HepG2 (cell line): Measurements from ENCODE around the gene MED9.

Experiments
- CTCF ChIP-seq: sonication (generic); formaldehyde crosslinking; IDR thresholded peaks from 2 replicates; pipeline ENCODE4 v1.5.0; 2020; ENCODE audit warnings: mild to moderate bottlenecking, missing genetic modification reagents, moderate library complexity
- NPAS2 ChIP-seq: sonication (generic); formaldehyde crosslinking; IDR thresholded peaks from 2 replicates; pipeline ENCODE4 v1.8.0; 2022; ENCODE audit warnings: mild to moderate bottlenecking, missing genetic modification reagents, borderline replicate concordance
- POGZ ChIP-seq: sonication (generic); formaldehyde crosslinking; IDR thresholded peaks from 2 replicates; pipeline ENCODE4 v1.4.0; 2020; ENCODE audit warnings: mild to moderate bottlenecking, missing genetic modification reagents
- SRSF9 ChIP-seq: fragments of 200-400 bp; formaldehyde crosslinking; IDR thresholded peaks from 2 replicates; pipeline ENCODE4 v1.6.1; 2018; ENCODE audit warnings: borderline replicate concordance, mild to moderate bottlenecking, low read depth, low read length; ENCODE audit not compliant: insufficient read depth, poor library complexity, severe bottlenecking
- ZBTB40 ChIP-seq, 2 experiments: fragments of 450-650 bp in 1 of 2; sonication (generic) in 1 of 2; formaldehyde crosslinking in 1 of 2; IDR thresholded peaks; 2 replicates each; pipeline versions ENCODE4 v1.6.1 to v1.8.0; 2016 to 2022; ENCODE audit warnings: antibody characterized with exemption in 1 of 2, mild to moderate bottlenecking in 1 of 2, missing genetic modification reagents in 1 of 2
- ZNF274 ChIP-seq: sonication (generic); formaldehyde crosslinking; IDR thresholded peaks from 2 replicates; pipeline ENCODE4 v1.5.1; 2020; ENCODE audit warnings: mild to moderate bottlenecking, missing genetic modification reagents
- ZNF337 ChIP-seq: sonication (generic); formaldehyde crosslinking; IDR thresholded peaks from 2 replicates; pipeline ENCODE4 v1.5.1; 2020; ENCODE audit warnings: missing genetic modification reagents, low read depth, mild to moderate bottlenecking, borderline replicate concordance
- ZNF597 ChIP-seq: sonication (generic); formaldehyde crosslinking; IDR thresholded peaks from 2 replicates; pipeline ENCODE4 v1.5.0; 2020; ENCODE audit warnings: missing genetic modification reagents

- TF ChIP-seq NPAS2 (no peak), ZNF337 (no peak), POGZ (CRISPR knock-in tag) (no peak), SRSF9 (no peak), ZBTB40 (IDR thresholded peaks at IDR 0.05) (no peak), ZBTB40 (CRISPR knock-in tag; IDR thresholded peaks at IDR 0.05) (no peak), CTCF (no peak), ZNF274 (no peak), ZNF597 (CRISPR knock-in tag) (no peak)
Observed at GRCh38 chr17:17467016-17467415, 9.8 kb upstream of the MED9 start.
